Measurements from ENCODE around the gene STAG2.

- TF ChIP-seq POLR2A (IDR thresholded peaks at IDR 0.05) (no peak), EP300 (IDR thresholded peaks at IDR 0.05) (no peak)
- TF ChIP-seq, protein P1, sequence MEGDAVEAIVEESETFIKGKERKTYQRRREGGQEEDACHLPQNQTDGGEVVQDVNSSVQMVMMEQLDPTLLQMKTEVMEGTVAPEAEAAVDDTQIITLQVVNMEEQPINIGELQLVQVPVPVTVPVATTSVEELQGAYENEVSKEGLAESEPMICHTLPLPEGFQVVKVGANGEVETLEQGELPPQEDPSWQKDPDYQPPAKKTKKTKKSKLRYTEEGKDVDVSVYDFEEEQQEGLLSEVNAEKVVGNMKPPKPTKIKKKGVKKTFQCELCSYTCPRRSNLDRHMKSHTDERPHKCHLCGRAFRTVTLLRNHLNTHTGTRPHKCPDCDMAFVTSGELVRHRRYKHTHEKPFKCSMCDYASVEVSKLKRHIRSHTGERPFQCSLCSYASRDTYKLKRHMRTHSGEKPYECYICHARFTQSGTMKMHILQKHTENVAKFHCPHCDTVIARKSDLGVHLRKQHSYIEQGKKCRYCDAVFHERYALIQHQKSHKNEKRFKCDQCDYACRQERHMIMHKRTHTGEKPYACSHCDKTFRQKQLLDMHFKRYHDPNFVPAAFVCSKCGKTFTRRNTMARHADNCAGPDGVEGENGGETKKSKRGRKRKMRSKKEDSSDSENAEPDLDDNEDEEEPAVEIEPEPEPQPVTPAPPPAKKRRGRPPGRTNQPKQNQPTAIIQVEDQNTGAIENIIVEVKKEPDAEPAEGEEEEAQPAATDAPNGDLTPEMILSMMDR (IDR thresholded peaks at IDR 0.05) = no peak
Observed at GRCh38 chrX:123990169-123990568, 28.7 kb downstream of the STAG2 start.
